Muscle of arm (tissue), 12 donors: Measurements from ENCODE around the gene NUP93. TPM values are rescaled to one million over a fixed set of nuclear protein-coding genes. Genes with fewer than 3 reads are reported as not detected.
"Not testable (repeated sequence)": the region's sequence is repeated elsewhere in the genome, so short reads cannot be mapped to it uniquely, and the experiment has no call there.

Experiments used
- DNase-seq: peaks from one replicate; pipeline ENCODE4 v3.0.0-alpha.2; 2013
- polyA plus RNA-seq, 12 donors: library from polyadenylated mRNA; unstranded; fragments of 120-200 nt; gene quantifications; one replicate each; pipeline ENCODE4 v1.2.1, GENCODE V29; 2013; ENCODE audit not compliant: insufficient read length in 12 of 12

NUP93 gene
- polyA plus RNA-seq, 12 donors, result 19.8 to 64.2 (median 40.9) TPM; not detected in 1

- DNase-seq, result no peak
These were observed 138.2 kb downstream of the NUP93 start for GRCh38 chr16:56868175-56868574.

DNA sequence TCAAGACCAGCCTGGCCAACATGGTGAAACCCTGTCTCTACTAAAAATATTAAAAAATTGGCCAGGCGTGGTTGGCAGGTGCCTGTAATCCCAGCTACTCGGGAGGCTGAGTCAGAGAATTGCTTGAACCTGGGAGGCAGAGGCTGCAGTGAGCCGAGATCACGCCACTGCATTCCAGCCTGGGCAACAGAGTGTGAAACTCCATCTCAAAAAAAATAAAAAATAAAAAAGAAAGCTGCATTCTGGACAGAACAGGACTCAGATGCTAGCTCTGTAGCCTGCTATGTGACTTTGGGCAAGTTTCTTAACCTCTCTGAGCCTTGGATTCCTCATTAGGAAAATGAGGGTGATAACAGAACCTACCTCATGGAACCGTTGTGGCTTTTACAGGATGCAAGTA, 138.8 kb downstream of the NUP93 start:
- not testable (repeated sequence) for DNase-seq

DNA sequence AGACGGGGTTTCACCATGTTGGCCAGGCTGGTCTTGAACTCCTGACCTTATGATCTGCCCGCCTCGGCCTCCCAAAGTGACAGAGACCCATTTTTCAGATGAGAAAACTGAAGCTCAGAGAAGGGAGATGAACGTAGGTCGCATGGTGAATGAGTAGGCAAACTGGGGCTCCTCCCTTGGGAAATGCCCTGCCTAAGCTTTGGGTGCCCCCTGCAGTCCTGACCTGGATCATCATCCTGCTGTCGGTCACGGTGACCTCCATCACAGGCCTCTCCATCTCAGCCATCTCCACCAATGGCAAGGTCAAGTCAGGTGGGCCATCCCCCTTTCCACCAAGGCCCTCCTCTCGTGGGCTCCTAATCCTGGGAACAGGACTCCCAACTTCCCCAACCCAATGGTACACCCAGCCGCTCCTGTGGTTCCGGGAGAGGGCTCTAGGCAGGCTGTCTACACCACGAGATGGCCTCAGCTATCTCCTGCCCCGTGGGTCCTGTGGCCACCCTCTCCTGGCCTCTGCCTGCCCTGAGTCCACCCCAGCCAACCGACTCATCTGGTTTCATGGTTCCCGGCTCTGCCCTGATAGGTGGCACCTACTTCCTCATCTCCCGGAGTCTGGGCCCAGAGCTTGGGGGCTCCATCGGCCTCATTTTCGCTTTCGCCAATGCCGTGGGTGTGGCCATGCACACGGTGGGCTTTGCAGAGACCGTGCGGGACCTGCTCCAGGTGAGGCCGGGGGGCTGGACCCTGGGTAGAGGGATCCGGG, 139.8 kb downstream of the NUP93 start:
- no peak for DNase-seq

DNA sequence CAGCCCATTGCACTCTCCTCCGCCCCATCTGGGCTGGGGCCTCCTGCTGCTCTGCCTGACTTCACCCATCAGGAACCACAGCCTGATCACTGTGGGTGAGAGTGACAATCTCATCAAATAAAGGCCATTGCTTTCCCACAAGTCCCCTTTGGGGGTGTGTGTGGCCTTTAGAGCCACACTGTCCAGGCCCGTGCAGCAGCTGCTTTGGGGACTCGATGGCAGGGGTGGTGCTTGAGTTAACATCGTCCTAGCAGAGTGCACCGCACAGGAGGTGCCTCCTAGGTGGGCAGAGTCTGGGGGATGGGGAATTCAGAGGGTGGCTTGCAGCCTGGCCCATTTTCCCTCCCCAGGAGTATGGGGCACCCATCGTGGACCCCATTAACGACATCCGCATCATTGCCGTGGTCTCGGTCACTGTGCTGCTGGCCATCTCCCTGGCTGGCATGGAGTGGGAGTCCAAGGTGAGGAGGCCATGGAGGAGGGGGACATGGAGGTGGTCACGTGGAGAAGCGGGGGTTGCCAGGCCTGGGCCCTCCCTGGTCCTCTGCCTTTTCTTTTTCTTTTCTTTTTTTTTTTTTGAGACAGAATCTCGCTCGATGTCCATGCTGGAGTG, 140.5 kb downstream of the NUP93 start:
- no peak for DNase-seq

DNA sequence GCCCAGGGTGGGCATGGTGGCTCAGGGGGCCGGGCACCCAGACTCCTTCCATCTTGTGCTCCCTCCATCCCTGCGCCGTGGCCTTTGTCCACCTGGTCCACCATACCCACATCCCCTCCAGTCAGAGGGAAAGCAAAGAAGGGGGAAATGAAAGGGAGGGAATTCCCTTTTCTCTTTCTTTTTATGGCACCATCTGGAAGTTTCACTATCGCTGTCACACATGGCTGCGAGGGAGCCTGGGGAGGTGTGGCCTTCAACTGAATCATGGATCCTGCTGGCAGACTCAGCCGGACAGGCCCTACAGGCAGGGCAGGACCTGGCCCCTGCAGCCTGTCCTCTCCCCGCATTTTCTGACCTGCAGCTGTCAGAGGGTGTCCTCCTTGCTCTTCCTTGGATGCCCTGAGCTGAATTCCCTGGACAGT, 141.3 kb downstream of the NUP93 start:
- DNase-seq, result no peak

DNA sequence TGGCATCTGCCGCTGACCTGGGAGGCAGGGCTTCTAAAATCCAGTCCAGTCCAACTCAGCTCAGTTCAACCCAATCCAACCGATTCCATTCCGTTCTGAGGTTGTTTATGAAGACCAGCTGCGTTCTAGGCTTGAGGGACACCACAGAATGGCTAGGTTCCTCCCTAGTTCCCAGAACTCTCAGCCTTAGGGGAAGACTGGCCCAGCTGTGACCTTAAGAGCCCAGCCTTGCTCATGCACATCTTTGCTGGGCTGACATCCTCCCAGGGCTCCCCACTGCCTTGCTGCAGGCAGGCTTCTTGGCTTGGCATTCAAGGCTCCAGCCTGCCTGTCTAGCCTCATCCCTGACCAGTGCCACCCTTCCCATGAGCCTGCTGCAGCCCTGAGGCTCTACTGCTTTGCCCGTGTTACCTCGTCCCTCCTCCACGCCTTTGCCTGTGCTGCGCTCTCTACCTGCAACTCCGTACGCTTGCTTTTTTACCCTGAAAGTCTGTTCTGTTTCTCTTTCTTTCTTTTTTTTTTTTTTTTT, 143.0 kb downstream of the NUP93 start:
- no peak for DNase-seq

DNA sequence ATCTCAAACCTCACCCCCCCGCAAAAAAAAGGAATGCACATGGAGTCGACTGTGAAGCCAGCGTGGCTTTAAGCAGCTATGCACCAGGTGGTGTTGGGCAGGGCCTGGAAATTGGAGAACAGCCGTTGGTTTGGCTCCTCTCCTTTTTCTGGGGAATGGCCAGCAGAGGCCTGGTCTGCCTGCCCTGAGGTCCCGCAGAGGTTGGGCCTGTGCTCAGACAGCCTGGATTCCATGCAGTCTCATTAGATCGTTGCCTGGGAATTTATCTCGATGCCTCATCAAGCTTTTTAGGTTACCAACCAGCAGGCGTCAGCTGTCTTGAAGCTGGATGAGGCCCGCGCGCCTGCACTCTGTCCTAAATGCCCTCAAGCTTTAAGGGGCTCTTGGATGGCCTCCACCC, 144.9 kb downstream of the NUP93 start:
- DNase-seq, result peak; percentile 32

DNA sequence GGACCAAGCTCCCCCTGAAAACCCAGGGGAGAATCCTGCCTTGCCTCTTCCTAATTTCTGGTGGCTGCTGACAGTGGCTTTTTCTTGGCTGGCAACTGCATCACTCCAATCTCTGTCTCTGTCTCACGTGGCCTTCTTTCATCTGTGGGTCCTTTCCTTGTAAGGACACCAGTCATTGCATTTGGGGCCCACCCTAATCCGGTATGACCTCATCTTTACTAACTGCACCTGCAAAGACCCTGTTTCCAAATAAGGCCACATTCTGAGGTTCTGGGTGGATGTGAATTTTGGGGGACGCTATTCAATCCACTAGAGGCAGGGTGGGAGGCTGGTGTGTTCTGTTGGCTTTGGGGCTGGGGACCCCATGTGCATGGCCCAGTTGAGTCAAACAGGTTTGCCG, 146.1 kb downstream of the NUP93 start:
- no peak for DNase-seq

GRCh38 chr16:56877486-56878182, 147.7 kb downstream of the NUP93 start:
- DNase-seq, result no peak

DNA sequence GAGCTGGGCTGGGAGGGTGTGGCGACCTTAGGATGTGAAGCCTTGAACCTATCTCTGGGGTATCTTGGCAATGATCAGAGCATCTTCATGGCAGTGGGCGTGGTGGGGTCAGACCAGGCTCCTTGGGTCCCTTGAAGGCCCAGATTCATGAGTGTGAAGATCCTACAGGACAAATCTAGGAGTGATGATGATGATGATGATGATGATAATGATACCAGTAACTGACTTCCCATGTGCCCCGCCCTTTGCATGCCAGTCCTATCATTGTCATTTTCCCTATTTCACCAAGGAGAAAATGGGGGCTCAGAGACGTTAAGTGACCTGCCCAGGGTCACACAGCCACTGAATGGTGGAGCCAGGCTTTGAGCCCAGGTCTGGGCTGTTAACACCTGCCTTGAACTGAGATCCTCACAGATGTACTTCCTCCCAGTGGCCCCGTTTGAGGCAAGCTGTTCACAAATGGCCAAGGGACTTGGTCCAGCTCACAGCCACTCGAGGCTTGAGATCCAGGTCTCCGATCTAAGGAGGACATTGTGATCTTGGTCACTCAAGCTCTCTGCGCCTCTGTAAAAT, 148.4 kb downstream of the NUP93 start:
- DNase-seq, result no peak

GRCh38 chr16:56879276-56879675, 149.3 kb downstream of the NUP93 start:
- DNase-seq, result no peak

GRCh38 chr16:56880176-56880575, 150.2 kb downstream of the NUP93 start:
- no peak for DNase-seq

DNA sequence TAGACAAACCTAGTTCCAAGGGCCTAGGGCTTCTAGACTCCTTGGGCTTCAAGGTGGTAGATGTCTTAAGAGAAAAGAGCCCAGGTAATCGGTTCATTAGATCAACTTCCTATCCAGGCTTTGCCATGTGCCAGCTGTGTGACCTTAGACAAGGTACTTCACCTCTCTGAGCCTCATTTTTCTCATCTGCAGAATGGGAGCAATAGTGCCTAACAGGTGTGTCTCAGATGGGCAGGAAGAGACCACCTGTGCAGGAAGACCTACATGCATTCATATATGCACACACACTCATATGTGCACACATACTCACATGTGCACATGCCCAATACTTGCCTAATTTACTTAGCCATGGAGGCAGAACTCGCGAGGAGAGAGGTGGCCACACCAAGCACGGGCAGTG, 150.8 kb downstream of the NUP93 start:
- no peak for DNase-seq

GRCh38 chr16:56882077-56882800, 152.3 kb downstream of the NUP93 start:
- DNase-seq, result no peak

GRCh38 chr16:56883586-56883985, 153.7 kb downstream of the NUP93 start:
- DNase-seq, result no peak

DNA sequence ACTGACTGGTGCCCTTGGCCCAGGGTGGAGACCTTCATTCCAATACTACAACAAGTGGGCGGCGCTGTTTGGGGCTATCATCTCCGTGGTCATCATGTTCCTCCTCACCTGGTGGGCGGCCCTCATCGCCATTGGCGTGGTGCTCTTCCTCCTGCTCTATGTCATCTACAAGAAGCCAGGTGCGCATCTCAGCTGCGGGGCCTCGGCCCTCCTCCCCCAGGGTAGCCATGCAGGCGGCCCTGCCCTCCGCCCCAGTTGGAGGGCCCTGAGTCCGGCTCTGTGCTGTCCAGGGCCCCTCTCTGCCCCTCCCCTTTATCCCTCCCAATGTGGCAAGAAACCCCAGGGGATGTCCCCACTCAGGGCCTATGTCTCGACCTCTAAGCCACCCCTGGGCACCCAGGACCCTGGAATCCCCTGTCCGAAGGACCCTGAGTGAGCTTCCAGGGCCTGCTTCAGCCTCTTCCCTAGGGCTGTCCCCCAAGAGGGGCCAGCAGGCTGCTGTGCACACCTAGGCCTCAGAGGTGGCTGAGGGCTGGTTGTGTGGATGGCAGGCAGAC, 154.2 kb downstream of the NUP93 start:
- no peak for DNase-seq

DNA sequence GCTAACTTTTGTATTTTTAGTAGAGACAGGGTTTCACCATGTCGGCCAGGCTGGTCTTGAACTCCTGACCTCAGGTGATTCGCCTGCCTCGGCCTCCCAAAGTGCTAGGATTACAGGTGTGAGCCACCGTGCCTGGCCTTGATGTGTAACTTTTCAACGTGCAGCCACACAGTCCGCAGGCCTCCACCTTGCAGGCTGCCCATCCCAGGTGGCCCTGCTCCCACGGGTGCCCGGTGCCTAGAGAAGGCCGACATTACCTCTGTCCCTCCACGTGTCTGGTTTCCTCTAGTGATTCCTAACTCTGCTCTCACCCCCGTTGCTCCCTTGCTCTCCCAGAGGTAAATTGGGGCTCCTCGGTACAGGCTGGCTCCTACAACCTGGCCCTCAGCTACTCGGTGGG, 155.0 kb downstream of the NUP93 start:
- not testable (repeated sequence) for DNase-seq

GRCh38 chr16:56885446-56886162, 155.7 kb downstream of the NUP93 start:
- DNase-seq, result no peak

- no peak for DNase-seq
These were observed 156.4 kb downstream of the NUP93 start for GRCh38 chr16:56886296-56886695.

DNA sequence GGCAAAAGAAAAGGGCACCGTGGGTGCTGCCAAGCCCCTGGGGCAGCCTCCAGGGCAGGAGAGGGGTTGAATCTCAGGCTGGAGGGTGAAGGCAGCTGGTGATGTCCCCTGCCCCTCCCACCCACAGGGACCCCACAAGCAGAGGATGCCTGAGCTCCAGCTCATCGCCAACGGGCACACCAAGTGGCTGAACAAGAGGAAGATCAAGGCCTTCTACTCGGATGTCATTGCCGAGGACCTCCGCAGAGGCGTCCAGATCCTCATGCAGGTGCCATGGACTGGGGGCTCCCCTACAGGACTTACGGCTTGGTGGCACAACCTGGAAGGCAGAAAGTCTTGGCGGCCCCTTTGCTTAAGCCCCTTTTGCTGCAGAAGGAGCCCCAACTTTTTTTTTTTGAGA, 156.9 kb downstream of the NUP93 start:
- DNase-seq, result no peak

DNA sequence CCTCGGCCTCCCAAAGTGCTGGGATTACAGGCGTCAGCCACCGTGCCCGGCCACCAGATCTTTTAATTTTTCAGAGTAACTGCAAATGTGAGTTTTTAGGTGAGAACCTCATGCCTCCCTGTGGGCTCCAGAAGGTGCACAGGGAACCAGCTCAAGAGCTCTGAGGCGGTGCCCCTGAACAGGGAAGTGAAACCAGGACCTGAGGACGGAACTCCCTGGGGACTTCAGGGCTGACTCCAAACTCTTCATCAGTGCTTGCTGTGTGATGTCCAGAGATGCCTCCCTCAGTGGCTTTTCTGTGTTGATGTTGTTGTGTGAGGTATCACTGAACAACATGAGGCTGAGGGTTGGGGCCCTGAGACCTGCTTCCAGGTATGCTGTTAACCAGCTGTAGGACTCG, 158.9 kb downstream of the NUP93 start:
- no peak for DNase-seq
